ENCODE data around the gene NRARP.

Gene NRARP

GRCh38 chr9:137255448-137256114 is 46.5 kb downstream of the NRARP start:
- DNase-seq: no peak

- DNase-seq: peak; percentile 52
These were observed 47.2 kb downstream of the NRARP start, which contains the start of gene NELFB for GRCh38 chr9:137254624-137255447. Gene NELFB, plus strand, starts transcription at chr9:137255327.

- no peak for DNase-seq
These were observed 48.1 kb downstream of the NRARP start for GRCh38 chr9:137253717-137254623.

GRCh38 chr9:137252555-137253506 is 49.2 kb downstream of the NRARP start:
- no peak for DNase-seq

GRCh38 chr9:137251490-137252268 is 50.4 kb downstream of the NRARP start:
- no peak for DNase-seq

- DNase-seq: no peak
These were observed 50.9 kb downstream of the NRARP start, which contains the start of gene STPG3 for GRCh38 chr9:137251194-137251461. Gene STPG3, plus strand, starts transcription at chr9:137251286. Its CDS starts 1 bp downstream, at chr9:137251287.

- DNase-seq: no peak
These were observed 51.5 kb downstream of the NRARP start for GRCh38 chr9:137250329-137251193.
